ENCODE results near the gene SYNJ2.

SYNJ2 gene

DNA sequence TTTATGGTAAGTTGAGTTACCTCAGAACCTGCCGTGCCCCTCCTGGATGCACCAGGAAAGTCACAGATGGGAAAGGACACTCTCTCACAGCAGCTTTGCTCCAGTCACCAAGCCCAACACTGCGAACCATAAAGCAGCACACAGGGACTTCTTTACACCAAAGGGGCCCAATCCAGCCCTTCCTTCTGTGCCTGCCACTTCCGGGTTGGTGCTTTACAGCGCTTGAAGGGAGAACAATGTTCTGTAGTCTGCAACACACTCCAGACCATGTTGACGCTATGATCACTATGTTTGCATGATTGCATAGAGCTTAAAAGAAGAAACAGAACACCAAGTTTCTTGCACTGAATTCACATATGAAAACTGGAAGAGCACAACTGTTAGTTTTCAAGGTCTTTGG is 129.3 kb downstream of the SYNJ2 start:
- in situ Hi-C loops (cut with MboI; ENCODE audit: low sequenced_read_pairs), result no loop called here

DNA sequence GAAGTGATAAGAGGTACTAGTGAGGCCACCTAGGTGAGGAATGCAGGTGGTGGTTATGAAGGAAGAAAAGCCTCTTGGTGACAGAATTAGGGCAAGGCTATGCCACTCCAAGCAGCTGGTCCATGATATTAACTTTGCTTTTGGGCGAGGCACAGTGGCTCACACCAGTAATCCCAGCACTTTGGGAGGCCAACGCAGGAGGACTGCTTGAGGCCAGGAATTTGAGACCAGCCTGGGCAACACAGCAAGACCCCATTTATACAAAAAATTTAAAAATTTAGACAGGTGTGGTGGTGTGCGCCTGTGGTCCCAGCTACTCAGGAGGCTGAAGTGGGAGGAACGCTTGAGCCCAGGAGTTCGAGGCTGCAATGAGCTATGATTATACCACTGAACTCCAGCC is 130.3 kb downstream of the SYNJ2 start:
- in situ Hi-C loops (cut with MboI; ENCODE audit: low sequenced_read_pairs), result no loop called here

DNA sequence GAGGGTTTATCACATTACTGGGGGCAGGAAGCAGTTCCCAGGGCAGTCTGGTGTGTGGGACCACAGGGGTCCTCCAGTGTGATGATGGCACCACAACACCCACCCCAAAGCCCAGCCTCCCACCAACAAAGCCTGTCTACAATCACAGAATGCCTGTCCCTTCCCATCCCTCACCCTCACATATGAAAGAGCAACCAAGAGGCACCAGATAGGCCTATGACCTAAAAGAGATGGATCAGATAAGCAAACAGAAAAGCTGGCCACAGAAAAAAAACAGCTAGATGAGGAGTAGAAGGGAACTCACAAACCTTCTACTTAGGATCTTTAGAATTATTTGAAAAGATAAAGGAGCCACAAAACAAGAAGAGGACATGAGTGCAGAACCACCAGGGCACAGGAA is 132.1 kb downstream of the SYNJ2 start:
- in situ Hi-C loops (cut with MboI; ENCODE audit: low sequenced_read_pairs), result no loop called here

DNA sequence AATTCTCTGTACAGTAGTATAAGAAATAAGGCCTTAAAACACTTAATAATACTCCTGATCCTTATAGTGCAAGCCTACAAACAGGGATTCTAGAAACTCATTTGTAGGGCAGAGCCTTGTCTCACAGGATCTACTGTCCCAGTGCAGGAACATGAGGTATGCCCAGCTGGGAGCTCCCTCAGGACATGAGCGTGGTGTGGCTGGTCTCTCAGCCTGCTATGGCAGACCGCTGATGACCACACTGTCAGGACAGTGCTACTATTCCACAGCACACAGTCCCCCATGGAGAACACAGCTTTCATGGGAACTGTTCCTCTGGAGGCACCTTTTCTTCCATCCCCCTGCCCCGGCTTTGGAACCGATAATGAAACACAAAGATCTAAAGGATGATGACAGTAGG is 133.4 kb downstream of the SYNJ2 start:
- in situ Hi-C loops (cut with MboI; ENCODE audit: low sequenced_read_pairs), result no loop called here

DNA sequence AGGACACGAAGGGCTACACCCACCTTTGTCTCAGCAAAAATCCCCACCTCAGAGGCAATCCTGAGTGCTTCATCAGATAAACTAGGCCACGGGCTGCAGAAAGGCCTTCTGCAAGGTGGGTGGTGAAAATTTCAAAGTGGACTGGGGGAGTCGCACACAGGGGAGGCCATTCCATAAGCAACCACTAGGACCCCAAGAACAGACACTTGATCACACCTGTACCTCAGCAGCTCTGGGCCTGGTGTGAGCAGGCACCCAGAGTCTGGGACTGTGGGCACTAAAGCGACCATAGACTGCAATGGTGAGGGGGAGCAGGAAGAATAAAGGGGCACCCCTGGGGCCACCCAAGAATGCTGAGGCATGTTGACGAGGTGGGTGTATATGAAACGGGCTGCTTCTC is 133.8 kb downstream of the SYNJ2 start:
- in situ Hi-C loops (cut with MboI; ENCODE audit: low sequenced_read_pairs), result no loop called here

DNA sequence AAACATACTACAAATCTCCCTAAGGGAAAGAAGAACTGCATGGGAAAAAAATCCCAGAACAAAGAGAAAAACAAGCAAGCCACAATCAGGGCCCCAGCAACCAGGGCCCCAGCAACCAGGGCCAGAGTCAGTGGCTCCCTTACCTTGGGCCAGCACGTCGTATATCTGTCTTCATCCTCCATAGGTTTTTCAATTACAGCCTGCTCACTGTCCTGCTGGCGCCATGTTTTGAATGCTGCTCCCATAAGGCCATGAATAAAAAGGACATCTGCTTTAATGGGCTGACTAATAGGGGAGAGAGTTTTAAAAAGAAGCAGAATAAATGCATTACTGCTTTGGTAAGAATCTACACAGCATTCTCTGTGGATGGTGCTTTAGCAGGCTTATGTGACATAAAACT is 137.2 kb downstream of the SYNJ2 start:
- in situ Hi-C loops (cut with MboI; ENCODE audit: low sequenced_read_pairs), result no loop called here

DNA sequence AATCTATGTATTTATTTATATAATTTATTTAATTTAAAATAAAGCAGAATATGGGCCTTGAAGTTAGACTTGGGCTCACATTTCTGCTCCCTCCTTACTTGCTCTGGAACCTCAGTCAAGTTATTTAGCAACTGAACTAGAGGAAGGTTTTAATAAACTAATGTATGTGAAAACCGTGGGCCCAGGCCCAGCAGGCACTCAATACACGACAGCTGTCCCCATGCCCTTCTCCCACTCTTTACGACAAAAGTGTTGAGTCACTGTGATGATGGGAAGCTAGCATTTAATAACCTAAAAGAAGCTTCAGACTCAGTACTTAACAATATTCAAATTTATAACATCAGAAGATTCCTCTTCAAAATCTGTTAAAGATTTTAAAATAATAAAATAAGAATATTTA is 139.7 kb downstream of the SYNJ2 start:
- in situ Hi-C loops (cut with MboI; ENCODE audit: low sequenced_read_pairs), result no loop called here

DNA sequence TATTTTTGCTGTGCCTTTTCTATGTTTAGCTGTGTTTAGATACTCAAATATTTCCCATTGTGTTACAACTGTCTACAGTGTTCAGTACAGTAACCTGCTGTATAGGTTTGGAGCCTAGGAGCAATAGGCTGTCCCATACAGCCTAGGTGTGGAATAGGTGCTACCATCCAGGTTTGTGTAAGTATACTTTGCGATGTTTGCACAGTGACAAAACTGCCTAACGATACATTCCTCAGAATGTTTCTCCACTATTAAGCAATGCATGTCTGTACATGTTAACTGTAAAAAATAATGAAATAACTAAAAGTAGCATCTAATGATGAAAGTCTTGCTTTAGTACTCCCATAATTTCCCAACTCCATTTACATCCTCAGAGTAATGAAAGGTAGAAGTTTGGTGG is 140.4 kb downstream of the SYNJ2 start:
- in situ Hi-C loops (cut with MboI; ENCODE audit: low sequenced_read_pairs), result no loop called here

DNA sequence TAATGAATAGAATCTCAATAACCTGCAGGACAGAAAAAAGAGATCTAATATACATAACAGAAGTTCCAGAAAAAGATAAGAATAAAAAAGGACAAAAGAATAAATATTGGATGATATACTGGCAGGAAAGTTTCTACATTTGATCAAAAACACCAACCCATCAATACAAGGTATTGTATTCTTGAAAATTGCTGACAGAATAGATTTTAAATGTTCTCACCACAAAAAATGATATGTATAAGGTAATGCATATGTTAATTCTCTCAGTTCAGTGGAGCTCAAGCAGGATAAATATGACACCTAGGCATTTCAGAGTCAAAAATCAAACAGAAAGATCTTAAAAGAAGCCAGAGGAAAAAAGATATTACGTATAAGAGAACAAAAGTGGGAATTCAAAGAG is 142.6 kb downstream of the SYNJ2 start:
- in situ Hi-C loops (cut with MboI; ENCODE audit: low sequenced_read_pairs), result no loop called here

DNA sequence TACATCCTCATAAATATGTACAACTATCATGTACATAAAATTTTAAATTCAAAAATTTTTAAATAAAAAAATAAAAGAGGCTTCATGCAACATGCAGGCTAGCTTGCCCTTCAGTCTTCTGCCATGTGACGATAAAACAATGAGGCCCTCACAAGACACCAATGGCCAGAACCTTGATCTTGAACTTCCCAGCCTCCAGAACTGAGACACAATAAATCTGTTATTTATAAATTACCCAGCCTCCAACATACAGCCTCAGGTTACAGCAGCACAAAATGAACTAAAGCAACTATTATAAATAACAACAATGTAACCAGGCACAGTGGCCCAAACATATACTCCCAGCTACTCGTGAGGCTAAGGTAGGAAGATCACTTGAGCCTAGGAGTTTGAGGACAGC is 143.6 kb downstream of the SYNJ2 start:
- in situ Hi-C loops (cut with MboI; ENCODE audit: low sequenced_read_pairs), result no loop called here

DNA sequence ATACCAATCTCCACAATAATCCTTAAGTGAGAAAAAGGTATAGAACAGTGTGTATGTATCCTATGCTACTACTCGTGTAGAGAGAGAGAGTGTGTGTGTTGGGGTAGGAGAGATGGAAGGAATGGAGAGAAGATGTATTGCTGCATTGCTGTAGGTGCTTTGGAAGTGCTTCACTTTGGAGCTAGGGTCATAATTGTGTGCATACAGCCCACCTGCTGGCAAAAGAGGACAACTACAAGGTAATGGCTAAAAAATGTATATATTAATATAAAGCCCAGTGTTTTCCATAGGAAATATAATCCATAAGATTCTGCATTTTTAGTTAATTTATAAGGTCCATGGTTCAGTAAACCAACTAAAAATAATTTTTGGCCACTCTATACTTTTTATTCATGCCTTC is 150.3 kb downstream of the SYNJ2 start:
- in situ Hi-C loops (cut with MboI; ENCODE audit: low sequenced_read_pairs), result no loop called here

DNA sequence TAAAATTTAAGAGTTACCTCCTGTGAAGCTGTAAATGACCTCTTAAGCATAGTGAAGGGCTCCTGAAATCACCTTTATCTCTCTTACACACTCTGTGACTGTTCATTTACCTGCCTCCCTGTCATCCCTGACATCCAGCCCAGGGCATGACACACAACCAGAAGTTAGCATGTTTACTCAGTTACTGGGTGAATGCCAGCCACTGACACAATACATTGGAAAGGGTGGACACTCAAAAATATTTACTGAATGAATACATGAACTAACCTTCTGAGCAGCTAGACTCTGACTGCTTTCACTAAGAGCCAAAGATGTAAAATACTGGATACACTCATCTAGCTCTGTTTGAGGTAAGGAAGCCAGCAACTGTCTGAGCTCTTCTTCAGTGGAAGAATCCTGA is 161.1 kb downstream of the SYNJ2 start:
- in situ Hi-C loops (cut with MboI; ENCODE audit: low sequenced_read_pairs), result no loop called here

DNA sequence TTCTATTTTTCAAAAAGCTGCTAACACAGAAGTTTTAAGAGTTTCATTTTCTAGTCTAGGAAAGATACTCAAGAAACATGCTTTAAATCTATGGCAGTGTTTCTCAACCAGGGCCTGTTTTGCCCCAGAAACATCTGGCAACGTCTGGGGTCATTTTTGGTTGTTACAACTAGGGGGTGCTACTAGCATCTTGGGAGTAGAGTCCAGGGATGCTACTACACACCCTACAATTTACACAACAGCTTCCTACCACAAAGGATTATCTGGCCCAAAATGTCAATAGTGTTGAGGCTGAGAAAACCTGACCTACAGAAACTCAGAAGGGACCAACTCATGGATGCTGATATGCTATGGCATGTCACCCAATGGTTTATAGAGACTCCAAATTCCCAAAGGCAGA is 162.0 kb downstream of the SYNJ2 start:
- in situ Hi-C loops (cut with MboI; ENCODE audit: low sequenced_read_pairs), result no loop called here
